ENCODE data around the gene F2RL3. TPM values are rescaled to one million over a fixed set of nuclear protein-coding genes. Genes with fewer than 3 reads are reported as not detected.

F2RL3 gene
- total and polyA plus RNA-seq, 3 donors from 2014 or later = 4.4 to 6.9 (median 4.6) TPM

DNA sequence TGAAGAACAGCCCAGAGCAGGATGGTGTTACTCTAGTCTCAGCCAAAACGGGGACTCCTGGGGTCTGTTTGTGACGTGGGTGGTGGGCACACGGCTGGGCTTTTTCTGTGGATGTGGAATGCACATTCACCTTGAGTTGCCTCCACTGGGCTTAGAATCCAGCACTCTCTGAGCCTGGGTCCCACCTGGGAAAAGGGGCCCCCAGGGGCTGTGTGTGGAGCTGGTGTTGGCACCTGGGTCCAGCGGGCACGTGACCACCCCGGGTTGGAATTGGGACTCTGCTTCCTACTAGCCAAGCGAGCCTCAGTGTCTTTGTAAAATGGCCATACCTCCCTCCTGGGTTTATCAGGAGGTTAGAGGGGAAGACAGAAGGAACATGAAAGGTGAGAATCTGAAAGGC, 29.2 kb upstream of the F2RL3 start:
- Histone ChIP-seq H3K9me3 (no peaks in the 10 kb centered on the region), H3K4me1 (peaks cover 9% of the 10 kb centered on the region), H3K27me3 (no peaks in the 10 kb centered on the region), H3K36me3 (ENCODE audit: low read depth, missing control alignments) (no peaks in the 10 kb centered on the region), H3K4me3 (no peak overlapping the region), H3K27ac (no peak overlapping the region)
- intact Hi-C loops (cut with DNase I; ENCODE audit: low total_unique reads) = no loop called here
- no peak for TF ChIP-seq POLR2A (IDR thresholded peaks at IDR 0.05)
- TF ChIP-seq, protein P1, sequence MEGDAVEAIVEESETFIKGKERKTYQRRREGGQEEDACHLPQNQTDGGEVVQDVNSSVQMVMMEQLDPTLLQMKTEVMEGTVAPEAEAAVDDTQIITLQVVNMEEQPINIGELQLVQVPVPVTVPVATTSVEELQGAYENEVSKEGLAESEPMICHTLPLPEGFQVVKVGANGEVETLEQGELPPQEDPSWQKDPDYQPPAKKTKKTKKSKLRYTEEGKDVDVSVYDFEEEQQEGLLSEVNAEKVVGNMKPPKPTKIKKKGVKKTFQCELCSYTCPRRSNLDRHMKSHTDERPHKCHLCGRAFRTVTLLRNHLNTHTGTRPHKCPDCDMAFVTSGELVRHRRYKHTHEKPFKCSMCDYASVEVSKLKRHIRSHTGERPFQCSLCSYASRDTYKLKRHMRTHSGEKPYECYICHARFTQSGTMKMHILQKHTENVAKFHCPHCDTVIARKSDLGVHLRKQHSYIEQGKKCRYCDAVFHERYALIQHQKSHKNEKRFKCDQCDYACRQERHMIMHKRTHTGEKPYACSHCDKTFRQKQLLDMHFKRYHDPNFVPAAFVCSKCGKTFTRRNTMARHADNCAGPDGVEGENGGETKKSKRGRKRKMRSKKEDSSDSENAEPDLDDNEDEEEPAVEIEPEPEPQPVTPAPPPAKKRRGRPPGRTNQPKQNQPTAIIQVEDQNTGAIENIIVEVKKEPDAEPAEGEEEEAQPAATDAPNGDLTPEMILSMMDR (IDR thresholded peaks at IDR 0.05) = no peak
- DNase-seq = no peak
- WGBS, 2 donors = 95 to 100% methylated on average over 3 to 7 of the region's 7 CpGs

DNA sequence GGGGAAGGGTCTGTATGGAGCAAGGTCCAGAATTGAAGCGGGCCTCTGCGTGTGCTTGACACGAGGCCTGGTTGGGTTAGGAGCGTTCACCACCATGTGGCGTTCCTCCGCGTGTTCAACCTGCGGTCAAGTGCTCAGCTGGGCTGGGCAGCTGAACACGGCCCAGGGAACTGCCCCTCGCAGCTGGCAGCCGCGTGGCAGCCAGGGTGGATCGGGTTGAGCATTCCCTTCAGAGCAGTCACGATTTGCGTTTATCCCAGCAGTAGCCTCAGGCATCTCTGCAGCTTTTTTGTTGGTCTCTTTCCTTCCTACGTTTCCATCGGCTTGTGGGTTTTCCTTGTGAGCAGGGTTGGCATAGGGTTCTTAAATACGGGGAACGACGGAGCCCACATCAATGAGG, 28.7 kb upstream of the F2RL3 start:
- intact Hi-C loops (cut with DNase I; ENCODE audit: low total_unique reads) = no loop called here
- DNase-seq = no peak
- Histone ChIP-seq H3K27me3 (no peaks in the 10 kb centered on the region), H3K4me3 (no peak overlapping the region), H3K4me1 (peaks cover 6% of the 10 kb centered on the region), H3K27ac (no peak overlapping the region), H3K9me3 (no peaks in the 10 kb centered on the region), H3K36me3 (ENCODE audit: low read depth, missing control alignments) (no peaks in the 10 kb centered on the region)
- TF ChIP-seq, protein P1 (IDR thresholded peaks at IDR 0.05) = no peak
- no peak for TF ChIP-seq POLR2A (IDR thresholded peaks at IDR 0.05)
- WGBS, 2 donors = 91 to 94% methylated on average over 20 of the region's 20 CpGs

DNA sequence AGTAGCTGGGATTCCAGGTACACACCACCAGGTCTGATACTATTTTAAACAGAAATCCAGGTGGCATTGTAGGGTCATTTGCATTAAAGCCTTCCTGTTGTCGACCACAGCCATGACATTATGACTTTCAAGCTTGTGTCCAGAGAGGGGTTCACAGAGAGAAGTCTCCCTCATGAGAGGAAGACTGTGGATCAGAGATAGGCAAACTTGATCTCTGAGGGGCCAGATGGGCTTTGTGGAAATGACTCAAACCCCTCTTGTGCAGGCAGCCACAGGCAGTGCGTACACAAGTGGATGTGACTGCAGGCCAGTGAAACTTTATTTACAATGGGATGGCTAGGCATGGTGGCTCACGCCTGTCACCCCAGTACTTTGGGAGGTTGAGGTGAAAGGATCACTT, 27.8 kb upstream of the F2RL3 start:
- 92 to 94% methylated on average over 3 of the region's 3 CpGs for WGBS, 2 donors
- no peaks in the 10 kb centered on the region for H3K36me3 ChIP-seq (ENCODE audit: low read depth, missing control alignments)
- H3K4me3 ChIP-seq = no peak overlapping the region
- no peak for DNase-seq
- no peaks in the 10 kb centered on the region for H3K27me3 ChIP-seq
- intact Hi-C loops (cut with DNase I; ENCODE audit: low total_unique reads) = no loop called here
- TF ChIP-seq, protein P1 (IDR thresholded peaks at IDR 0.05) = no peak
- no peak for TF ChIP-seq POLR2A (IDR thresholded peaks at IDR 0.05)
- peaks cover 3% of the 10 kb centered on the region for H3K4me1 ChIP-seq
- no peak overlapping the region for H3K27ac ChIP-seq
- H3K9me3 ChIP-seq = no peaks in the 10 kb centered on the region

DNA sequence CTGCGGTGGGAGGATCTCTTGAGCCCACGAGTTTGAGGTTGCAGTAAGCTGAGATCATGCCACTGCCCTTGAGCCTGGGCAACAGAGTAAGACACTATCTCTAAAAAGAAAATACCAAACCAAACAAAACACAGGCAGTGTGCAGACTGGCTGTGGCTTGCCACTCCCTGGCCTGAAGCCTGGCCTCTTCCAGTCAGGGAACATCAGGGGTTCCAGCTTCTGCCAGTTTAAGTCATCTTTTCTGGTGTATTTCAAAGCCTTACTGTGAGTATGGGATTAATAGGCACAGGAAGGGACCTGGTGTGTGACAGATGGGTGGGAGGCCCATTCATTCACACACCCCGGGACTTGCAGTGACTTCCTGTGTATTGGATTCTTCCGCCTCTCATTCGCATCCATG, 27.0 kb upstream of the F2RL3 start:
- WGBS, 2 donors = 85 to 91% methylated on average over 5 of the region's 5 CpGs
- Histone ChIP-seq H3K36me3 (ENCODE audit: low read depth, missing control alignments) (no peaks in the 10 kb centered on the region), H3K9me3 (no peaks in the 10 kb centered on the region), H3K4me3 (no peak overlapping the region), H3K4me1 (peaks cover 9% of the 10 kb centered on the region), H3K27me3 (no peaks in the 10 kb centered on the region), H3K27ac (no peak overlapping the region)
- intact Hi-C loops (cut with DNase I; ENCODE audit: low total_unique reads) = no loop called here
- DNase-seq = no peak
- TF ChIP-seq, protein P1 (IDR thresholded peaks at IDR 0.05) = no peak
- no peak for TF ChIP-seq POLR2A (IDR thresholded peaks at IDR 0.05)

DNA sequence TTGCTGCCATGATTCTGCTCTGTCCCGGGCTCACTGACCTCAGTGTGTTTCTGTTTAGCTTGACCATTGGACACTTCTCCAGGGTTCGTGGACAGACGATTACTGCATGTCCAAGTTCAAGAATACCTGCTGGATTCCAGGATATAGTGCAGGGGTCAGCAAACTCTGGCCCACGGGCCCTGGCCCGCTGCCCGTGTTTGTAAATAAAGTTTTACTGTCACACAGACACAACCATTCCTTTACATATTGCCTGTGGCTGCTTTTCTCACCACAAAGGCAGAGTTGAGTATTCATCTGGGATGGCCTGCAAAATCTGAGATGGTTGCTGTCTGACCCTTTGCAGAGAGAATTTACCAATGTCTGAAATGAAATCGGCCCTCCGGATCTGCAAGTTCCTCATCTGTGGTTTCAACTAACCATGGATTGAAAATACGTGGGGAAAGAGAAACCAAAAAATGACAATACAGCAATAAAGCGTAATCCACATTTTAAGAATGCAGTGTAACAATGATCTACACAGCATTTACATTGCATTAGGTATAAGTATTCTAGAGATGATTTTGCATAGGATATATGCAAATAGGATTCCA, 25.9 kb upstream of the F2RL3 start:
- H3K4me1 ChIP-seq = peaks cover 19% of the 10 kb centered on the region
- no peaks in the 10 kb centered on the region for H3K36me3 ChIP-seq (ENCODE audit: low read depth, missing control alignments)
- no peaks in the 10 kb centered on the region for H3K9me3 ChIP-seq
- no peak overlapping the region for H3K27ac ChIP-seq
- H3K4me3 ChIP-seq = no peak overlapping the region
- WGBS, 2 donors = 88 to 93% methylated on average over 10 of the region's 10 CpGs
- DNase-seq = no peak
- TF ChIP-seq, protein P1 (IDR thresholded peaks at IDR 0.05) = no peak
- no peak for TF ChIP-seq POLR2A (IDR thresholded peaks at IDR 0.05)
- H3K27me3 ChIP-seq = no peaks in the 10 kb centered on the region
- intact Hi-C loops (cut with DNase I; ENCODE audit: low total_unique reads) = no loop called here
